NT2/D1 (cell line): ENCODE measurements around the gene PHEX.

Experiments used
- SUZ12 ChIP-seq: IDR thresholded peaks from 2 replicates; pipeline ENCODE4 v1.6.1; 2011; ENCODE audit not compliant: insufficient read length, insufficient read depth; ENCODE audit errors: extremely low read depth
- YY1 ChIP-seq: IDR thresholded peaks from 2 replicates; pipeline ENCODE4 v1.6.1; 2011; ENCODE audit not compliant: insufficient read length, insufficient read depth
- ZNF274 ChIP-seq: IDR thresholded peaks from 2 replicates; pipeline ENCODE4 v1.6.1; 2011; ENCODE audit warnings: mild to moderate bottlenecking, low read depth, low read length

DNA sequence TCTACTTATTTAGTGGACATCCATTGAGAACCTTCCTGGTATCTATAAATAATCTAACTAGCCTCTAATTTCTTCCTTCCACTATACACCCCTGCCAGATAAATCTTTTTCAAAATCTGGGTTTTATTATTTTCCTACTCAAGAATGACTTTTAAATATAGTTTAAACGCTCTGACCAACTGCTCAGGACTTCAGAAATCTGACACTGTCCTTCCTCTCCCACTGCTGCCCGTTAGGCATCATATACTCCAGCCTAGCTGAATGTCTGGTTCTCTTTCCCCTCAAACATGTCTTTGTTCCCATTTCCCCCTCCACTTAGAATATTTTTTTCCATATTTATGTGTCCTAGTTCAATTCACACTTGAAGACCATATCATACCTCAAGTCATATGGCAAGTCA is 205.4 kb downstream of the PHEX start:
- TF ChIP-seq ZNF274 (no peak), YY1 (no peak), SUZ12 (no peak)
